ENCODE data around the gene FECH.
"Not testable (repeated sequence)": the region's sequence is repeated elsewhere in the genome, so short reads cannot be mapped to it uniquely, and the experiment has no call there.

Gene FECH

GRCh38 chr18:57586251-57587049 lies at the start of gene FECH:
TSS of gene FECH (minus strand) at chr18:57586702. CDS start at chr18:57586620, 82 bp downstream.
- DNase-seq (ENCODE audit: low read depth in 3 of 3): peak; percentile 38 to 64 (median 39)

- DNase-seq (ENCODE audit: low read depth in 3 of 3): no peak
These were observed 48.7 kb upstream of the FECH start for GRCh38 chr18:57635003-57635822.

GRCh38 chr18:57631697-57632096 lies 45.2 kb upstream of the FECH start:
- DNase-seq (ENCODE audit: low read depth in 3 of 3): no peak

- no peak for DNase-seq (ENCODE audit: low read depth in 3 of 3)
These were observed 44.5 kb upstream of the FECH start for GRCh38 chr18:57630754-57631595.

GRCh38 chr18:57630002-57630753 lies 43.7 kb upstream of the FECH start:
- DNase-seq (ENCODE audit: low read depth in 3 of 3): peak; percentile 88 to 93 (median 90)

- DNase-seq (ENCODE audit: low read depth in 3 of 3): no peak
These were observed 42.9 kb upstream of the FECH start for GRCh38 chr18:57629422-57629821.

- DNase-seq (ENCODE audit: low read depth in 3 of 3): no peak
These were observed 41.0 kb upstream of the FECH start for GRCh38 chr18:57627488-57627887.

GRCh38 chr18:57624988-57625387 lies 38.5 kb upstream of the FECH start:
- no peak for DNase-seq (ENCODE audit: low read depth in 3 of 3)

- peak in 1 of 3 experiments; percentile 16 for DNase-seq (ENCODE audit: low read depth in 3 of 3)
These were observed 34.7 kb upstream of the FECH start for GRCh38 chr18:57621246-57621604.

GRCh38 chr18:57619876-57620275 lies 33.4 kb upstream of the FECH start:
- no peak for DNase-seq (ENCODE audit: low read depth in 3 of 3)

- DNase-seq (ENCODE audit: low read depth in 3 of 3): no peak
These were observed 32.4 kb upstream of the FECH start for GRCh38 chr18:57618910-57619309.

- no peak for DNase-seq (ENCODE audit: low read depth in 3 of 3)
These were observed 17.4 kb upstream of the FECH start for GRCh38 chr18:57603871-57604270.

- DNase-seq (ENCODE audit: low read depth in 3 of 3): no peak
These were observed 8.8 kb upstream of the FECH start for GRCh38 chr18:57595347-57595746.

- not testable (repeated sequence) for DNase-seq (ENCODE audit: low read depth in 3 of 3)
These were observed 6.2 kb upstream of the FECH start for GRCh38 chr18:57592716-57593115.

GRCh38 chr18:57589161-57589560 lies 2.7 kb upstream of the FECH start:
- DNase-seq (ENCODE audit: low read depth in 3 of 3): no peak

GRCh38 chr18:57587098-57587661 lies 678 bp upstream of the FECH start:
- no peak for DNase-seq (ENCODE audit: low read depth in 3 of 3)

- peak in 1 of 3 experiments; percentile 6 for DNase-seq (ENCODE audit: low read depth in 3 of 3)
These were observed 649 bp downstream of the FECH start for GRCh38 chr18:57585855-57586250.

GRCh38 chr18:57585421-57585820 lies 1.1 kb downstream of the FECH start:
- DNase-seq (ENCODE audit: low read depth in 3 of 3): no peak

GRCh38 chr18:57584444-57584843 lies 2.1 kb downstream of the FECH start:
- no peak for DNase-seq (ENCODE audit: low read depth in 3 of 3)

- DNase-seq (ENCODE audit: low read depth in 3 of 3): no peak
These were observed 3.1 kb downstream of the FECH start for GRCh38 chr18:57583297-57583835.

Measured in stimulated activated CD4-positive, alpha-beta T cell treated with anti-CD3 and anti-CD28 coated beads, TNF-alpha, amount 100 ng/mL, for 24 hours (primary cell).